GM08714 (cell line): ENCODE measurements around the gene LAMA1.

ENCODE experiments used
- H3K4me3 ChIP-seq: fragments of 200-500 bp; sonication (Bioruptor generic); 2 replicates; pipeline ENCODE4 v1.5.1; 2014; ENCODE audit warnings: mild to moderate bottlenecking, low read length, inconsistent platforms
- ZNF274 ChIP-seq: IDR thresholded peaks from 2 replicates; pipeline ENCODE4 v1.6.1; 2012; ENCODE audit warnings: mild to moderate bottlenecking, low read depth, low read length

The LAMA1 gene

DNA sequence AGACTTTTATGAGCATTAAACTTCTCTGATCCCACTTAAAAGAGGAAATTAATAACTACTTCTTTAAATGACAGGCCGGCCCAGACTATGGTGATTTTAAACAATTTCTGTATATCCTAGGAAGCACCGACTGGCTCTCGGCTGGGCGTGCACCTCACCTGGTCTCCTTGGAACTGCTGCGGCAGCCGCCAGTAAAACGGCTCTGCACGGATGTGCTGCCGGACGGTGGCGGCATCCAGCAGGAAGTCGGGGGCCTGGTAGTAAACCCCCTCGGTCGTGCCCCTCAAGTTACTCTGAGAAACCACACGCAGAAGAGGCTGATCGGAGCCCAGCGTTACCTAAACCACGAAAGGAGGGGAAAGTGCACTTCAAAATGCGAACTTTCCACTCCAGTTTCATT, 106.5 kb downstream of the LAMA1 start:
- no peak overlapping the region for H3K4me3 ChIP-seq
- TF ChIP-seq ZNF274 = no peak

GRCh38 chr18:7004009-7004408, 113.6 kb downstream of the LAMA1 start:
- TF ChIP-seq ZNF274 = no peak
- H3K4me3 ChIP-seq = no peak overlapping the region

GRCh38 chr18:7002107-7002506, 115.5 kb downstream of the LAMA1 start:
- H3K4me3 ChIP-seq = no peak overlapping the region

GRCh38 chr18:7000484-7001096, 117.0 kb downstream of the LAMA1 start:
- H3K4me3 ChIP-seq = no peak overlapping the region
- no peak for TF ChIP-seq ZNF274

More at GRCh38 chr18:7002107-7002506, 115.5 kb downstream of the LAMA1 start:
- TF ChIP-seq ZNF274 = no peak

- H3K4me3 ChIP-seq = no peak overlapping the region
- TF ChIP-seq ZNF274 = no peak
Observed at GRCh38 chr18:6997808-6998207, 119.8 kb downstream of the LAMA1 start.

DNA sequence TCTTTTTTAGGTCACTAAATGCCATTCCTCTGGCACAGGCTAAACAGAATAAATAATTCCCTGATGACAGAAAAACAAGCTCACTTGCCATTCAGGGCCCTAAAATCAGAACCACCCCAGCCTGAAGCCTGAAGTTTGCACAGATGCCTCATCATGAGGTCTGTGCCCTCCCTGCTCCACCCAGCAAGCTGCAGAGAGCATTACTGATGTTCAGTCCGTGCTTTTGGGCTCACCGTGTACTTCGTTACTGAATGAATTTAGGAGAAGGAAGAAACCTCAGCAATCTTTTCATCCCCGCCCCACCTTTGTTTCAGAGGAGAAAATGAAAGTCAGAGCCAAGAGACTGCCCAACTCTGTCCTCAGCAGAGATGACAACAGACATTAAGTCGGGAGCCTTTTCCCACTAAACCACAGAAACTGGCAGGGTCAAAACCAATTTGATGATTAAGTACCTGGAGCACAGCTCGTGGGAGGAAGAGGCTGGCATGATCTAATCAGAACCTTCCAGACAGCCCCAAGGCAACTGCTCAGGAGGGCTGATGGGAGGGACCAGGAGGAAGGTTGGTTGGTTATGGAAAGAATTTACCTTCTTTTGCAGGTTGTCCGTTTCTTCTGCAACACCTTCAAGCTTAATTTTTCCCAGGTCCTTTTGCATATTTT, 122.7 kb downstream of the LAMA1 start:
- TF ChIP-seq ZNF274 = no peak
- H3K4me3 ChIP-seq = no peak overlapping the region

GRCh38 chr18:6994056-6994770, 123.4 kb downstream of the LAMA1 start:
- no peak for TF ChIP-seq ZNF274
- H3K4me3 ChIP-seq = no peak overlapping the region

- H3K4me3 ChIP-seq = no peak overlapping the region
- no peak for TF ChIP-seq ZNF274
Observed at GRCh38 chr18:6992761-6993160, 124.8 kb downstream of the LAMA1 start.

- no peak overlapping the region for H3K4me3 ChIP-seq
- no peak for TF ChIP-seq ZNF274
Observed at GRCh38 chr18:6983366-6983765, 134.2 kb downstream of the LAMA1 start.

GRCh38 chr18:6982398-6982797, 135.2 kb downstream of the LAMA1 start:
- H3K4me3 ChIP-seq = no peak overlapping the region
- no peak for TF ChIP-seq ZNF274

- no peak for TF ChIP-seq ZNF274
- no peak overlapping the region for H3K4me3 ChIP-seq
Observed at GRCh38 chr18:6980363-6980762, 137.2 kb downstream of the LAMA1 start.

- TF ChIP-seq ZNF274 = no peak
- no peak overlapping the region for H3K4me3 ChIP-seq
Observed at GRCh38 chr18:6979954-6980353, 137.6 kb downstream of the LAMA1 start.

GRCh38 chr18:6976935-6977334, 140.7 kb downstream of the LAMA1 start:
- no peak overlapping the region for H3K4me3 ChIP-seq
- no peak for TF ChIP-seq ZNF274

GRCh38 chr18:6975084-6975483, 142.5 kb downstream of the LAMA1 start:
- H3K4me3 ChIP-seq = no peak overlapping the region
- no peak for TF ChIP-seq ZNF274
